Measurements from ENCODE around the gene NUDCD3.

NUDCD3 gene

DNA sequence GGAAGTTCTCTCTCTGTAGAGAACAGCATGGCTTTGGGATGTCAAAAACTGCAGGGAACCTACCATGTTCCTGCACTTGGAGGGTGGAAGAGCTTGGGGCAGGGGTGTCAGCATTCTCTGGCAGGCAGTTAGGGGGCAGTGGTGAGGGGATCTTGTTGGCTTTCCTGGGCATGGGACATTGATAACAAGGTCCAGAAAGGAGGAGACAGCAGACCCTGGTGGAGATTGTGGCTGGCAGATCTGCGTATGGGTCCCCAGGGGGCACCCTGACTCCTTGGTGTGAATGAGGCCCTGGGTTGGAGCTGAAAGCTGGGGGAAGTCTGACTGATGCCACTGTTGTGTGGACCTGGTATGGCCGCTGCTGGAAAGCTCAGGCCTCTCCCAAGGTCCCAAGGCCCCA, 142.2 kb downstream of the NUDCD3 start:
- DNase-seq: no peak

DNA sequence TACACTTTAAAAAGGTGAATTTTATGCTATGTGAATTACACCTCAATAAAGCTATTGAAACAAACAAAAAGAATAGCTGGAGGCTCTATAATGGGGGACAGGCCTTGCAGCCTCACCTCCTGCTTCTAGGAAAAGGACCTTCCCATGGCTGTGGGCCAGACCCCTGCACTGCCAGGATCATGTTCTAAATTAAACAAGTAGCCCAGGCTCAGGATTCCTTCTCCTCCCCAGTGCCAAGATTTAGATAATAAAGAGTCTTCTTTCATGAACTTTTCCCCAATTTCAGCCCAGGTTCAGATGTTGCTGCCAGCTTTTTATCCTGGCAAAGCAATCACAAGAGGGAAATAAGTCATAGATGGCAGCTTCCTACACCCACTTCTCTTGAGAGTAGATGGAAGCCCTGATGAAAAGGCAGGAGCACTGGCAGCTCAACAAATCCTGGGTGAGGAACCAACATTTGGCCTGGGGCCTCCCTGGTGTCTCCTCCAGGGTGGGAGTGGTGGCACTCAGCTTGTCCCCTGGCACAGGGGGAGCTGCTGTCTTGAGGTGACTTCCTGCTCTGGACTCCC, 142.8 kb downstream of the NUDCD3 start:
- no peak for DNase-seq

DNA sequence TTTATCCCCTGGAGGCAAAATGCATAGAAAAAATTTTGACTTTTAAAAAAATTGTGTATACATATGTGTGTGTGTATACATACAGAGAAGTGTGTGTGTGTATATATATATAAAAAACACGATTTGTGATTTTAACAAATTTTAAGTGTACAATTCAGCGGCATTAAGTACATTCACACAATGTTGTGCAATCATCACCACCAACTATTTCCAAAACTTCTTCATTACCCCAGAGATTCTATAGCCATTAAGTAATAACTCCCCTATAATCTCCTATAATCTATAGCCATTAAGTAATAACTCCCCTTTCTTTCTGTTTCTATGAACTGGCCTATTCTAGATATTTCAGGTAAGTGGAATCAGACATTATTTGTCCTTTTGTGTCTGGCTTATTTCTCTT, 144.4 kb downstream of the NUDCD3 start:
- no peak for DNase-seq

DNA sequence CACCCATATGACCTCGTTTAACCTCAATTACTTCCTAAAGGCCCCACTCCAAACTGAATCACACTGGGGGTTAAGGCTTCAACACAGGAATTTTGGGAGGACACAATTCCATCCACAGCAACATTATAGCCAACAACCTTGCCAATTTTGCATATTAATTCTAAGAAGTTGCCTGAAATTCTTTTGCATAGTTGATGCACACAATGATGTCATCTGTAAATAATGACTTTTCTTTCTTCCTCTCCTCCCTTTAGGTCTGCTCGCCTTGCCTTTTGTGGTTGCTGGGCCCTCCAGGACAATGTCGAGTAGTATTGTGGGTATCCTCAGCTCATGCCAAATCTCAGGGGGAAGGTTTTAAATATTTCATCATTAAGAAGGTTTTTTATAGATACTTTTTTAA, 149.1 kb downstream of the NUDCD3 start:
- DNase-seq: no peak

DNA sequence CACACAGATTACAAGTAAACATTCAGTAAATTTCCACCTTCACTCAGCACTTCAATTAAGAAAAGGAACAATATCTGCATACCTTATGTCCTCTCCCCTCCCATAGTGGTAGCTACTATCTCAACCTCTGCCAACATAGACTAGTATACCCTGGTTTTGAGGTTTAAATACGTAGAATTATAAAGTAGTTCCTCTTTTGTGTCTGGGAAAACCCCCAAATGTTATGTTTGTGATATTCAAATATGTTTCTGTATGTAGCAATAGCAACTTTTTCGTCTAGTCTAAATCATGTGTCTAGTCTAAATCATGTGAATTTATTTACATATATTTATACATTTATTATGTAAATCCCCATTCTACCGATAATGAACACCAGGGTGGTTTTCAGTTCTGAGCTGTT, 151.9 kb downstream of the NUDCD3 start:
- DNase-seq: no peak

DNA sequence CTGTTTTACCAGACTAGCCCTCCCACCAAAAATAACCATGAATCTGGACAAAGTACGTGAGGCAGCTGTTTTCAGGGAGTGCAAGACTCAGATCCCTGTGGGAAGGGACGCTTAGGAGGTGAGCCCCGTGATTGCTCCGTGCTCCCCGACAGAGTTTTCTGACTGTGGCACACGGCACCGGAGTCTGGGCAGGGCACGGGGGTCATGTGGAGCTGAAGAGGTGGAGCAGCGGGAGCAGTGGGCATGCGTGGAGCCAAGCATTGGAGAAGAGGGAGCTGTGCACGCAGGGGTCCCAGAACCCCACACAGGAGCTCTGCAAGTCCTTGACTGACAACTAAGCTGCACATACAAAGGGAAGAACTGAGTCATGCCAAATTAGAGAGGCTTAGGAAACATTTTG, 154.0 kb downstream of the NUDCD3 start:
- no peak for DNase-seq

DNA sequence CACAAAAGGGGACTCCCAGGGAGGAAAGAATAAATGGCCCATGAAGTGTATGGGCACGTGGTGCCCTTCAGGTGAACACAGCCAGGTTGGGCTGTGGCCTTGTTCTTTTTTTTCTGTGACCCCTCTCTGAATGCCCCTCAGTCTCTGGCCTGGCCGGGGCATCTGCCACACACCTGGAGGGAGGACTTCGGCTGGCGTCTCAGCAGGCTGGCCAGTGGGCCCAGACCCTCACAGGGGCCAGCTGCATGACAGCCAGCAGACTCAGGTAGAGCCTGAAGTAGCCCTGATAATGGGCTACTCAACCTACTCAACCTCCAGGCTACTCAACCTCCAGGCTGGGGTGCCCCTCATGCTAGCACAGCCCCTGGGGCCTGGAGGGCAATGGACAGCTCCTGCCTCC, 155.3 kb downstream of the NUDCD3 start:
- no peak for DNase-seq

DNA sequence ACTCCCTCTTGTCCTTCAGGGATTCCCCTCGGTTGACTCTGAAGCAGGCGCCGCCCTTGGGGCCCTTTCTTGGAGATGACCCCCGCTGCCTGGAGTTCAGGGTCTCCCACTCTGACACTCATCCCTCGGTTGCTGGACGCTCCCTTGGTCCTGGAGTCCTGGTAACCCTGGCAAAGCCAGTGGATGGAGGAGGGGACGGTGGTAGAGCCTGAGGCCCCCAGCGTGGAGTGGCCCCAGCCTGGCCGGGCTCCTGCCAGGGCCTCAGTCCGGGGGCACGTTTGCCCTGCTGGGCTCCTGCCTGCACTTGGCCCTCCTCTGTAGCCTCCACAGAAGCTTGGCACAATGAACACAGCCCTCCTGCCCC, 155.7 kb downstream of the NUDCD3 start:
- DNase-seq: no peak

DNA sequence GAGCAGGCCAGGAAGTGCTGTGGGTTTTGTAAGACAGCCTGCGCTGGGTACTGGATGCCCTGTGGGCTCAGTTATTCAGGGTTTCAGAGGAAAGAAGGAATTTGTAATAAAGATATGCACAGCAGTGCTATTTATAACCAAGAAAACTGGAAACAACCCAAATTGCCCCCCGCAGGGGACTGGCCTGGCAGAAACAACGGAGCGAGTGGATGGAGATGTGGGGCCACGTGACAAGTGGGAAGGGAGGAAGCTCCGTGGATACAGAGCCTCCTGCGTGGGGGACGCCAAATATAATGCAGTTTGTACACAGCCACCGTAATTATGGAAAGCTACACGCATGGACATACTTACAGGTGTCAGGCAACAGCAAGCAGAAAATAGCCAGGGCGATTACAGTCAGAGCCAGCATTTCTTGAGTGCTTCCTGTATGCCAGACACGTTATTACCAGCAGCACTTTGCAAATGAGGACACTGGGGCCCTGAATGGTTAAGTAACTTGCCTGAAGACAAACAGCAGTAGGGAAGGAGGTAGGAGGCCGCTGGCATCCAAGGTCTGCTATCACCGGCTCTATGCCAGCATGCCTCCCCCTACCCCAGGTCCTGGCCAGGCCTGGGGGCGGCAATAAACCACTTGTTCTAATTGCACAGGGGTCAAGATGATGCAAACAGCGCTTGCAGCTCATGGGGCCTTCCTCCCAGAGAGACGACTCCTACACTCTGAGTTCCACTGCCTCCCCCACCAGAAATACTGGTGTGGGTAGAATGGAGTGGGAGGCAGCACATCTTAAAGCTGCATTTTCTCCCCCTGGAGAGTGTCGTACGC, 156.3 kb downstream of the NUDCD3 start:
- DNase-seq: no peak

DNA sequence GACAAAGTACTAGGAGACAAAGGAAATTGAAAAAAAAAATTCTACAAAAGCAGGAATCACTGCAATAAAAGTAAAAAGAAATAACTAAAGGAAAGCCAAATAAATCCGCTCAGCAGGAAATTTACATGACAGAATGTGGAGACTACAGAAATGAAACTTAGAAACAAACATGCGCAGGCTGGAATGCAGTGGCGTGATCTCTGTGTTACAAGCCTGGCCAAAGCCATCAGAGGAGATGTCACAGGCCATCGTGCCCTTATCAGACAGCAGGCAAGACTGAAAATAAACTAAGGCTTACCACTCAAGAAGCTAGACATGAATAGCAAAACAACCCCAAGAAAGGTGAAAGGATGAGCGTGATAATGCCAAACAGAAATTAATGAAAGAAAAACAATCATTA, 158.8 kb downstream of the NUDCD3 start:
- DNase-seq: no peak

DNA sequence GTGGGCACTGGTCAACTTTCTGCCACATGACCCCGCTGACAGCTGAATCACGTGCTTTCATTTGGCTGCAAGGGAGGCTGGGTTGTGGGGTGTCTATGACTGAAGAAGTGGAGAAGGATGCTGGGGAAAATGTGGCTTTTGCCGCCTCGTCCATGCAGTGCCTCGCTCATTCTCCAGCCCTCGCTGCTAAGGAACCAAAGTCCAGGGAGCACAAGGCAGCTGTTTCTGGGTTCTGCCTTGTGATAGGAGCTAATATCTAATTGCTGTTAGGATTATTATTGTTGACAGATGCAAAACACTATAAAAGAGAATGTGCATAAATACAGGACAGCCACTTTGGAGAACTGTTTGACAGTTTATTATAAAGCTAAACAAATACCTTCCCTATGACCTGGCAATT, 160.1 kb downstream of the NUDCD3 start:
- DNase-seq: no peak

DNA sequence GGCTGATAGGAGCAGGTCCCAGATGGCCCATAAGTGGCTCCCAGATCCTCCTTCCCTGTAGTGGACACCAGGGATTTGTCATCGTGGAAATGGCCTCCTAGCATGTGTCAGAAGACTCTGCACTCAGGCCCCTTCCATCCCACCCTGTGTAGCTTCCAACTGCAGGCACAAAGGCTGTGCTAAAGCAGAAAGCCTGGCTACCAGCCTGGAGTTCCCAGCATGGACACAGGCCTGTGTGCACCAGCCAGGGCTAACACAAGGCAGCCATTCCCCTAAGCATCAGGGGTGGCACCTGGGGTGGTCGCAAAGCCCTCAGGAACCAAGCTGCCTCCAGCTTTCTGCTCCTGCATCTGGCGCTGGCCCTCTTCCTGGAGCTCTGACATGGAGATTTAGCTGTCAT, 160.6 kb downstream of the NUDCD3 start:
- DNase-seq: no peak

All from NCI-H2227 treated with DMSO at 0.1 percent for 48 hours (cell line).